Measurements from ENCODE around the gene HNRNPL.

DNA sequence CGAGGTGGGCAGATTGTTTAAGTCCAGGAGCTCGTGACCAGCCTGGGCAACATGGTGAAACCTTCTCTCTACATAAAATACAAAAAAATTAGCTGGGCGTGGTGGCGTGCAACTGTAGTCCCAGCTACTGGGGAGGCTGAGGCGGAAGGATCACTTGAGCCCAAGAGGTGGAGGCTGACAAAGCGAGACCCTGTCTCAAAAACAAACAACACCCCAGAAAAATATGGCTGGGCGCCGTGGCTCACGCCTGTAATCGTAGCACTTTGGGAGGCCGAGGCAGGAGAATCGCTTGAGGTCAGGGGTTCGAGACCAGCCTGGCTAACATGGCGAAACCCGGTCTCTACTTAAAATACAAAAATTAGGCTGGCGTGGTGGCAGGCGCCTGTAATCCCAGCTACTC lies 3.4 kb upstream of the HNRNPL start:
- TF ChIP-seq, protein P1, sequence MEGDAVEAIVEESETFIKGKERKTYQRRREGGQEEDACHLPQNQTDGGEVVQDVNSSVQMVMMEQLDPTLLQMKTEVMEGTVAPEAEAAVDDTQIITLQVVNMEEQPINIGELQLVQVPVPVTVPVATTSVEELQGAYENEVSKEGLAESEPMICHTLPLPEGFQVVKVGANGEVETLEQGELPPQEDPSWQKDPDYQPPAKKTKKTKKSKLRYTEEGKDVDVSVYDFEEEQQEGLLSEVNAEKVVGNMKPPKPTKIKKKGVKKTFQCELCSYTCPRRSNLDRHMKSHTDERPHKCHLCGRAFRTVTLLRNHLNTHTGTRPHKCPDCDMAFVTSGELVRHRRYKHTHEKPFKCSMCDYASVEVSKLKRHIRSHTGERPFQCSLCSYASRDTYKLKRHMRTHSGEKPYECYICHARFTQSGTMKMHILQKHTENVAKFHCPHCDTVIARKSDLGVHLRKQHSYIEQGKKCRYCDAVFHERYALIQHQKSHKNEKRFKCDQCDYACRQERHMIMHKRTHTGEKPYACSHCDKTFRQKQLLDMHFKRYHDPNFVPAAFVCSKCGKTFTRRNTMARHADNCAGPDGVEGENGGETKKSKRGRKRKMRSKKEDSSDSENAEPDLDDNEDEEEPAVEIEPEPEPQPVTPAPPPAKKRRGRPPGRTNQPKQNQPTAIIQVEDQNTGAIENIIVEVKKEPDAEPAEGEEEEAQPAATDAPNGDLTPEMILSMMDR (IDR thresholded peaks at IDR 0.05; ENCODE audit: poor library complexity, severe bottlenecking): no peak
- TF ChIP-seq, protein P2, sequence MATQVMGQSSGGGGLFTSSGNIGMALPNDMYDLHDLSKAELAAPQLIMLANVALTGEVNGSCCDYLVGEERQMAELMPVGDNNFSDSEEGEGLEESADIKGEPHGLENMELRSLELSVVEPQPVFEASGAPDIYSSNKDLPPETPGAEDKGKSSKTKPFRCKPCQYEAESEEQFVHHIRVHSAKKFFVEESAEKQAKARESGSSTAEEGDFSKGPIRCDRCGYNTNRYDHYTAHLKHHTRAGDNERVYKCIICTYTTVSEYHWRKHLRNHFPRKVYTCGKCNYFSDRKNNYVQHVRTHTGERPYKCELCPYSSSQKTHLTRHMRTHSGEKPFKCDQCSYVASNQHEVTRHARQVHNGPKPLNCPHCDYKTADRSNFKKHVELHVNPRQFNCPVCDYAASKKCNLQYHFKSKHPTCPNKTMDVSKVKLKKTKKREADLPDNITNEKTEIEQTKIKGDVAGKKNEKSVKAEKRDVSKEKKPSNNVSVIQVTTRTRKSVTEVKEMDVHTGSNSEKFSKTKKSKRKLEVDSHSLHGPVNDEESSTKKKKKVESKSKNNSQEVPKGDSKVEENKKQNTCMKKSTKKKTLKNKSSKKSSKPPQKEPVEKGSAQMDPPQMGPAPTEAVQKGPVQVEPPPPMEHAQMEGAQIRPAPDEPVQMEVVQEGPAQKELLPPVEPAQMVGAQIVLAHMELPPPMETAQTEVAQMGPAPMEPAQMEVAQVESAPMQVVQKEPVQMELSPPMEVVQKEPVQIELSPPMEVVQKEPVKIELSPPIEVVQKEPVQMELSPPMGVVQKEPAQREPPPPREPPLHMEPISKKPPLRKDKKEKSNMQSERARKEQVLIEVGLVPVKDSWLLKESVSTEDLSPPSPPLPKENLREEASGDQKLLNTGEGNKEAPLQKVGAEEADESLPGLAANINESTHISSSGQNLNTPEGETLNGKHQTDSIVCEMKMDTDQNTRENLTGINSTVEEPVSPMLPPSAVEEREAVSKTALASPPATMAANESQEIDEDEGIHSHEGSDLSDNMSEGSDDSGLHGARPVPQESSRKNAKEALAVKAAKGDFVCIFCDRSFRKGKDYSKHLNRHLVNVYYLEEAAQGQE (IDR thresholded peaks at IDR 0.05; ENCODE audit: borderline replicate concordance): no peak
- TF ChIP-seq EP300 (conservative IDR thresholded peaks at IDR 0.05; ENCODE audit: poor library complexity, severe bottlenecking) (no peak), TAF1 (IDR thresholded peaks at IDR 0.05; ENCODE audit: low read depth) (no peak), MXI1 (conservative IDR thresholded peaks at IDR 0.05; ENCODE audit: poor library complexity, severe bottlenecking) (no peak)

Data from neural cell (in vitro differentiated cells).